Activated naive CD8-positive, alpha-beta T cell treated with anti-CD3 and anti-CD28 coated beads for 36 hours (primary cell): ENCODE measurements around the gene NKD1. TPM values are rescaled to one million over a fixed set of nuclear protein-coding genes. Genes with fewer than 3 reads are reported as not detected.

Experiments used
- DNase-seq: peaks from one replicate; pipeline ENCODE4 v3.0.0; 2021
- H3K27ac Mint-ChIP-seq: one replicate; pipeline ENCODE4 v1.8.0; 2022; ENCODE audit warnings: mild to moderate bottlenecking, moderate library complexity, mixed read lengths
- H3K27me3 Mint-ChIP-seq: one replicate; pipeline ENCODE4 v1.8.0; 2022; ENCODE audit warnings: mild to moderate bottlenecking, mixed read lengths
- H3K36me3 Mint-ChIP-seq: one replicate; pipeline ENCODE4 v1.8.0; 2021; ENCODE audit warnings: mild to moderate bottlenecking, mixed read lengths
- H3K4me1 Mint-ChIP-seq: one replicate; pipeline ENCODE4 v1.8.0; 2021; ENCODE audit warnings: mixed read lengths
- H3K4me3 Mint-ChIP-seq: one replicate; pipeline ENCODE4 v1.8.0; 2022; ENCODE audit warnings: mild to moderate bottlenecking, moderate library complexity, mixed read lengths
- H3K9me3 Mint-ChIP-seq: one replicate; pipeline ENCODE4 v1.8.0; 2022; ENCODE audit warnings: mixed read lengths
- total RNA-seq, 2 experiments: library from RNA; stranded (reverse); gene quantifications; one replicate each; pipeline ENCODE4 v1.2.3, GENCODE V29; 2021

The NKD1 gene
- total RNA-seq, 2 experiments from 2014 or later = 0.86 to 0.87 TPM

GRCh38 chr16:50631985-50632576 is 83.9 kb downstream of the NKD1 start:
- no peaks in the 10 kb centered on the region for H3K9me3 Mint-ChIP-seq
- no peak for DNase-seq
- H3K36me3 Mint-ChIP-seq = no peaks in the 10 kb centered on the region
- H3K4me1 Mint-ChIP-seq = peaks cover 7% of the 10 kb centered on the region
- no peaks in the 10 kb centered on the region for H3K27me3 Mint-ChIP-seq
- H3K4me3 Mint-ChIP-seq = no peak overlapping the region
- no peak overlapping the region for H3K27ac Mint-ChIP-seq

GRCh38 chr16:50632927-50633800 is 85.0 kb downstream of the NKD1 start:
- no peak for DNase-seq
- Mint-ChIP-seq H3K27ac (no peak overlapping the region), H3K27me3 (no peaks in the 10 kb centered on the region), H3K36me3 (no peaks in the 10 kb centered on the region), H3K4me1 (no peaks in the 10 kb centered on the region), H3K4me3 (no peak overlapping the region), H3K9me3 (no peaks in the 10 kb centered on the region)

GRCh38 chr16:50634090-50634489 is 85.9 kb downstream of the NKD1 start:
- Mint-ChIP-seq H3K4me3 (no peak overlapping the region), H3K27ac (no peak overlapping the region), H3K36me3 (no peaks in the 10 kb centered on the region), H3K9me3 (no peaks in the 10 kb centered on the region), H3K27me3 (no peaks in the 10 kb centered on the region), H3K4me1 (no peaks in the 10 kb centered on the region)
- DNase-seq = no peak

- Mint-ChIP-seq H3K27me3 (no peaks in the 10 kb centered on the region), H3K4me3 (no peak overlapping the region), H3K4me1 (no peaks in the 10 kb centered on the region), H3K27ac (no peak overlapping the region), H3K36me3 (no peaks in the 10 kb centered on the region), H3K9me3 (no peaks in the 10 kb centered on the region)
- DNase-seq = no peak
Measured at GRCh38 chr16:50634947-50635346, 86.8 kb downstream of the NKD1 start.

- Mint-ChIP-seq H3K9me3 (no peaks in the 10 kb centered on the region), H3K27ac (peak overlapping the region; percentile 10), H3K36me3 (no peaks in the 10 kb centered on the region), H3K4me1 (no peaks in the 10 kb centered on the region), H3K27me3 (no peaks in the 10 kb centered on the region), H3K4me3 (no peak overlapping the region)
- DNase-seq = peak; percentile 46
Measured at GRCh38 chr16:50635505-50636392, 87.6 kb downstream of the NKD1 start.

GRCh38 chr16:50636753-50637374 is 88.7 kb downstream of the NKD1 start:
- Mint-ChIP-seq H3K4me3 (no peak overlapping the region), H3K4me1 (no peaks in the 10 kb centered on the region), H3K27ac (no peak overlapping the region), H3K27me3 (no peaks in the 10 kb centered on the region), H3K9me3 (no peaks in the 10 kb centered on the region), H3K36me3 (no peaks in the 10 kb centered on the region)
- no peak for DNase-seq

- Mint-ChIP-seq H3K27ac (no peak overlapping the region), H3K9me3 (no peaks in the 10 kb centered on the region), H3K4me3 (no peak overlapping the region), H3K4me1 (no peaks in the 10 kb centered on the region), H3K27me3 (peaks cover 3% of the 10 kb centered on the region), H3K36me3 (no peaks in the 10 kb centered on the region)
- no peak for DNase-seq
Measured at GRCh38 chr16:50637716-50638602, 89.8 kb downstream of the NKD1 start.

- Mint-ChIP-seq H3K36me3 (no peaks in the 10 kb centered on the region), H3K4me3 (no peak overlapping the region), H3K9me3 (no peaks in the 10 kb centered on the region), H3K27ac (no peak overlapping the region), H3K27me3 (peaks cover 4% of the 10 kb centered on the region), H3K4me1 (no peaks in the 10 kb centered on the region)
- DNase-seq = no peak
Measured at GRCh38 chr16:50638816-50639670, 90.8 kb downstream of the NKD1 start.

GRCh38 chr16:50640391-50640790 is 92.2 kb downstream of the NKD1 start:
- no peaks in the 10 kb centered on the region for H3K36me3 Mint-ChIP-seq
- H3K4me3 Mint-ChIP-seq = no peak overlapping the region
- H3K9me3 Mint-ChIP-seq = no peaks in the 10 kb centered on the region
- peaks cover 6% of the 10 kb centered on the region for H3K4me1 Mint-ChIP-seq
- no peak for DNase-seq
- peaks cover 4% of the 10 kb centered on the region for H3K27me3 Mint-ChIP-seq
- H3K27ac Mint-ChIP-seq = no peak overlapping the region

- H3K27me3 Mint-ChIP-seq = peaks cover 4% of the 10 kb centered on the region
- H3K4me1 Mint-ChIP-seq = peaks cover 6% of the 10 kb centered on the region
- no peak for DNase-seq
- H3K9me3 Mint-ChIP-seq = no peaks in the 10 kb centered on the region
- H3K36me3 Mint-ChIP-seq = no peaks in the 10 kb centered on the region
- H3K4me3 Mint-ChIP-seq = no peak overlapping the region
- no peak overlapping the region for H3K27ac Mint-ChIP-seq
Measured at GRCh38 chr16:50640919-50641817, 93.0 kb downstream of the NKD1 start.

GRCh38 chr16:50641818-50642187 is 93.6 kb downstream of the NKD1 start:
- H3K27me3 Mint-ChIP-seq = peaks cover 4% of the 10 kb centered on the region
- H3K4me1 Mint-ChIP-seq = peaks cover 6% of the 10 kb centered on the region
- DNase-seq = no peak
- H3K4me3 Mint-ChIP-seq = no peak overlapping the region
- no peak overlapping the region for H3K27ac Mint-ChIP-seq
- no peaks in the 10 kb centered on the region for H3K9me3 Mint-ChIP-seq
- no peaks in the 10 kb centered on the region for H3K36me3 Mint-ChIP-seq

- Mint-ChIP-seq H3K4me3 (no peak overlapping the region), H3K27me3 (peaks cover 4% of the 10 kb centered on the region), H3K4me1 (peaks cover 6% of the 10 kb centered on the region), H3K9me3 (no peaks in the 10 kb centered on the region), H3K36me3 (no peaks in the 10 kb centered on the region), H3K27ac (no peak overlapping the region)
- no peak for DNase-seq
Measured at GRCh38 chr16:50642349-50642748, 94.2 kb downstream of the NKD1 start.

GRCh38 chr16:50643192-50643591 is 95.0 kb downstream of the NKD1 start:
- H3K9me3 Mint-ChIP-seq = no peaks in the 10 kb centered on the region
- DNase-seq = no peak
- H3K27ac Mint-ChIP-seq = no peak overlapping the region
- no peak overlapping the region for H3K4me3 Mint-ChIP-seq
- peaks cover 4% of the 10 kb centered on the region for H3K27me3 Mint-ChIP-seq
- H3K4me1 Mint-ChIP-seq = peaks cover 6% of the 10 kb centered on the region
- H3K36me3 Mint-ChIP-seq = no peaks in the 10 kb centered on the region
